ENCODE measurements around the gene NID1.
"Not testable (repeated sequence)": the region's sequence is repeated elsewhere in the genome, so short reads cannot be mapped to it uniquely, and the experiment has no call there.

The NID1 gene

GRCh38 chr1:235996048-235996785 lies 68.7 kb downstream of the NID1 start:
- DNase-seq (ENCODE audit: low spot score): no peak

GRCh38 chr1:235995511-235995910 lies 69.4 kb downstream of the NID1 start:
- DNase-seq (ENCODE audit: low spot score): no peak

- DNase-seq (ENCODE audit: low spot score): no peak
These were observed 71.2 kb downstream of the NID1 start for GRCh38 chr1:235993652-235994051.

- DNase-seq (ENCODE audit: low spot score): no peak
These were observed 72.0 kb downstream of the NID1 start for GRCh38 chr1:235992868-235993267.

GRCh38 chr1:235992346-235992745 lies 72.5 kb downstream of the NID1 start:
- no peak for DNase-seq (ENCODE audit: low spot score)

- DNase-seq (ENCODE audit: low spot score): no peak
These were observed 74.5 kb downstream of the NID1 start for GRCh38 chr1:235990330-235990795.

GRCh38 chr1:235989105-235989504 lies 75.8 kb downstream of the NID1 start:
- no peak for DNase-seq (ENCODE audit: low spot score)

- no peak for DNase-seq (ENCODE audit: low spot score)
These were observed 78.0 kb downstream of the NID1 start for GRCh38 chr1:235986869-235987268.

GRCh38 chr1:235984041-235984825 lies 80.7 kb downstream of the NID1 start:
- no peak for DNase-seq (ENCODE audit: low spot score)

- DNase-seq (ENCODE audit: low spot score): no peak
These were observed 83.9 kb downstream of the NID1 start for GRCh38 chr1:235980976-235981375.

GRCh38 chr1:235979716-235980333 lies 85.1 kb downstream of the NID1 start:
- no peak for DNase-seq (ENCODE audit: low spot score)

- no peak for DNase-seq (ENCODE audit: low spot score)
These were observed 85.7 kb downstream of the NID1 start for GRCh38 chr1:235979176-235979575.

- no peak for DNase-seq (ENCODE audit: low spot score)
These were observed 88.4 kb downstream of the NID1 start for GRCh38 chr1:235976490-235976889.

GRCh38 chr1:235974616-235975015 lies 90.3 kb downstream of the NID1 start:
- no peak for DNase-seq (ENCODE audit: low spot score)

- not testable (repeated sequence) for DNase-seq (ENCODE audit: low spot score)
These were observed 92.2 kb downstream of the NID1 start for GRCh38 chr1:235972691-235973090.

GRCh38 chr1:235972311-235972689 lies 92.6 kb downstream of the NID1 start:
- no peak for DNase-seq (ENCODE audit: low spot score)

GRCh38 chr1:235971571-235972310 lies 93.1 kb downstream of the NID1 start:
- DNase-seq (ENCODE audit: low spot score): peak; percentile 84

GRCh38 chr1:235971020-235971419 lies 93.9 kb downstream of the NID1 start:
- no peak for DNase-seq (ENCODE audit: low spot score)

GRCh38 chr1:235968831-235969230 lies 96.1 kb downstream of the NID1 start:
- DNase-seq (ENCODE audit: low spot score): no peak

GRCh38 chr1:235966134-235966533 lies 98.8 kb downstream of the NID1 start:
- not testable (repeated sequence) for DNase-seq (ENCODE audit: low spot score)

- no peak for DNase-seq (ENCODE audit: low spot score)
These were observed 104.1 kb downstream of the NID1 start for GRCh38 chr1:235960809-235961208.

- DNase-seq (ENCODE audit: low spot score): no peak
These were observed 106.9 kb downstream of the NID1 start for GRCh38 chr1:235958021-235958420.
